Panc1 (cell line): Measurements from ENCODE around the gene TRABD2B. TPM values are rescaled to one million over a fixed set of nuclear protein-coding genes. Genes with fewer than 3 reads are reported as not detected.

ENCODE experiments used
- ATAC-seq: fragments of 200-7000 bp; cut with Tn5 transposase; 2 replicates; pipeline ENCODE4 v1.9.1; 2020; ENCODE audit warnings: mild to moderate bottlenecking, moderate library complexity
- BruUV-seq: library from RNA; stranded (reverse); fragments of 400-500 nt; replicated peaks from 2 replicates; lab custom pipeline; 2021; lab: Mats Ljungman, UMichigan
- CTCF ChIA-PET: fragments of 300-600 bp; sonication (Branson Sonifier 250); formaldehyde crosslinking; loops from one replicate; lab custom pipeline; 2022; ENCODE audit warnings: antibody characterized with exemption; lab: Charles Lee
- POLR2A ChIA-PET: fragments of 300-600 bp; sonication (Branson Sonifier 250); formaldehyde crosslinking; loops from one replicate; lab custom pipeline; 2022; ENCODE audit warnings: antibody characterized with exemption; lab: Charles Lee
- DNase-seq: peaks from one replicate; pipeline ENCODE4 v3.0.0-alpha.2; 2010; ENCODE audit warnings: low read depth, low spot score
- H3K27ac ChIP-seq: 2 replicates; pipeline ENCODE4 v1.5.1; 2011; ENCODE audit warnings: mild to moderate bottlenecking, low read length, inconsistent platforms
- H3K27me3 ChIP-seq: fragments of 200-500 bp; sonication (Bioruptor generic); 2 replicates; pipeline ENCODE4 v1.6.0; 2014; ENCODE audit warnings: low read length, inconsistent platforms; ENCODE audit not compliant: control insufficient read depth, insufficient read depth
- H3K36me3 ChIP-seq: fragments of 200-500 bp; sonication (Bioruptor generic); 2 replicates; pipeline ENCODE4 v1.5.1; 2014; ENCODE audit warnings: inconsistent platforms, mild to moderate bottlenecking, low read length, moderate library complexity; ENCODE audit not compliant: control insufficient read depth, insufficient read depth
- H3K4me1 ChIP-seq: 2 replicates; pipeline ENCODE4 v1.5.1; 2011; ENCODE audit warnings: inconsistent platforms, mild to moderate bottlenecking, low read length, moderate library complexity; ENCODE audit not compliant: control insufficient read depth, insufficient read depth
- H3K4me3 ChIP-seq, 2 experiments: 2 replicates each; pipeline ENCODE4 v1.5.1; 2011 to 2012; ENCODE audit warnings: low read depth in 2 of 2, low read length in 2 of 2, mild to moderate bottlenecking in 2 of 2, inconsistent platforms in 1 of 2, moderate library complexity in 1 of 2
- H3K9me3 ChIP-seq: fragments of 200-500 bp; sonication (Bioruptor generic); 2 replicates; pipeline ENCODE4 v1.5.1; 2014; ENCODE audit warnings: low read depth, mild to moderate bottlenecking, inconsistent platforms, low read length, moderate library complexity; ENCODE audit not compliant: control insufficient read depth, insufficient read depth
- POLR2AphosphoS5 ChIP-seq: IDR thresholded peaks from 2 replicates; pipeline ENCODE4 v1.6.1; 2012; ENCODE audit warnings: mild to moderate bottlenecking, low read depth, low read length, moderate library complexity
- SIN3A ChIP-seq: IDR thresholded peaks from 2 replicates; pipeline ENCODE4 v1.6.1; 2012; ENCODE audit warnings: low read depth, mild to moderate bottlenecking, low read length, moderate library complexity, borderline replicate concordance; ENCODE audit not compliant: insufficient read depth
- TCF7L2 ChIP-seq: IDR thresholded peaks from 2 replicates; pipeline ENCODE4 v1.6.1; 2011; ENCODE audit warnings: mild to moderate bottlenecking, low read depth, low read length, inconsistent platforms
- in situ Hi-C: cut with HindIII; loops from 2 replicates; pipeline ENCODE4 v1.10.0; 2016; ENCODE audit warnings: low sequenced_read_pairs, low pct_unique_long_range_greater_than_20kb
- intact Hi-C: fragments of 100-400 bp; cut with micrococcal nuclease; formaldehyde crosslinking; loops from one replicate; pipeline ENCODE4 v1.10.0; 2022; ENCODE audit not compliant: unreplicated experiment
- total RNA-seq: library from RNA; stranded (reverse); gene quantifications from one replicate; pipeline ENCODE4 v1.2.1, GENCODE V29; 2021; ENCODE audit not compliant: unreplicated experiment
- TF ChIP-seq, protein P1 (sequence below): fragments of 450-650 bp; IDR thresholded peaks from 2 replicates; pipeline ENCODE4 v1.5.1; 2017; ENCODE audit warnings: mild to moderate bottlenecking
- TF ChIP-seq, protein P2 (sequence below), 2 experiments: IDR thresholded peaks; 2 replicates each; pipeline ENCODE4 v1.6.1; 2011 to 2012; ENCODE audit warnings: low read depth in 2 of 2, control low read depth in 1 of 2, low read length in 1 of 2, mild to moderate bottlenecking in 1 of 2, moderate library complexity in 1 of 2; ENCODE audit not compliant: insufficient read depth in 1 of 2

Gene TRABD2B
- total RNA-seq, 1 experiment from 2014 or later = not detected

DNA sequence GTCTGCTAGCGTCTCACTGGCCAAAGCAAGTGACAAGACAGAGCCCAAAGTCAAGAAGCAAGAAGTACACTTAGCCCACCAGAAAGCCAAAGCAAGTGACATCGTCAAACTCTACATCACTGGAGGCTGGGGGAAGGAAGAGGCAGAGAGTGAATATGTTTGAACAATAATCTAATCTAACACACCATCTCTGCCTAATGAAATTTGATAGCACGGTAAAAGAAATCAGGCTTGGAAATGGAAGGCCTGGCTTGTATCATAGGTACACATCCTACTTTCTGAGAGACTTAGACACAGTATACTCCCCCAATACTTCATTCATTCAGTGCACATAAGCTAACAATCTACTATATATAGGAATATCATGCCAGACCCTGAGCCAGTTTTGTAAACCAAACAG lies 26.3 kb downstream of the TRABD2B start:
- in situ Hi-C loops = no loop called here
- Histone ChIP-seq H3K9me3 (no peaks in the 10 kb centered on the region), H3K4me1 (no peaks in the 10 kb centered on the region), H3K27ac (no peak overlapping the region), H3K36me3 (no peaks in the 10 kb centered on the region), H3K4me3 (no peak overlapping the region), H3K27me3 (no peaks in the 10 kb centered on the region)
- no peak for DNase-seq
- intact Hi-C loops = no loop called here
- CTCF ChIA-PET = no interaction called here
- POLR2A ChIA-PET = no interaction called here
- TF ChIP-seq TCF7L2 (no peak), SIN3A (no peak), POLR2AphosphoS5 (no peak)
- TF ChIP-seq, protein P1, sequence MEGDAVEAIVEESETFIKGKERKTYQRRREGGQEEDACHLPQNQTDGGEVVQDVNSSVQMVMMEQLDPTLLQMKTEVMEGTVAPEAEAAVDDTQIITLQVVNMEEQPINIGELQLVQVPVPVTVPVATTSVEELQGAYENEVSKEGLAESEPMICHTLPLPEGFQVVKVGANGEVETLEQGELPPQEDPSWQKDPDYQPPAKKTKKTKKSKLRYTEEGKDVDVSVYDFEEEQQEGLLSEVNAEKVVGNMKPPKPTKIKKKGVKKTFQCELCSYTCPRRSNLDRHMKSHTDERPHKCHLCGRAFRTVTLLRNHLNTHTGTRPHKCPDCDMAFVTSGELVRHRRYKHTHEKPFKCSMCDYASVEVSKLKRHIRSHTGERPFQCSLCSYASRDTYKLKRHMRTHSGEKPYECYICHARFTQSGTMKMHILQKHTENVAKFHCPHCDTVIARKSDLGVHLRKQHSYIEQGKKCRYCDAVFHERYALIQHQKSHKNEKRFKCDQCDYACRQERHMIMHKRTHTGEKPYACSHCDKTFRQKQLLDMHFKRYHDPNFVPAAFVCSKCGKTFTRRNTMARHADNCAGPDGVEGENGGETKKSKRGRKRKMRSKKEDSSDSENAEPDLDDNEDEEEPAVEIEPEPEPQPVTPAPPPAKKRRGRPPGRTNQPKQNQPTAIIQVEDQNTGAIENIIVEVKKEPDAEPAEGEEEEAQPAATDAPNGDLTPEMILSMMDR = no peak
- ATAC-seq = no peak
- no TSS peak for BruUV-seq

DNA sequence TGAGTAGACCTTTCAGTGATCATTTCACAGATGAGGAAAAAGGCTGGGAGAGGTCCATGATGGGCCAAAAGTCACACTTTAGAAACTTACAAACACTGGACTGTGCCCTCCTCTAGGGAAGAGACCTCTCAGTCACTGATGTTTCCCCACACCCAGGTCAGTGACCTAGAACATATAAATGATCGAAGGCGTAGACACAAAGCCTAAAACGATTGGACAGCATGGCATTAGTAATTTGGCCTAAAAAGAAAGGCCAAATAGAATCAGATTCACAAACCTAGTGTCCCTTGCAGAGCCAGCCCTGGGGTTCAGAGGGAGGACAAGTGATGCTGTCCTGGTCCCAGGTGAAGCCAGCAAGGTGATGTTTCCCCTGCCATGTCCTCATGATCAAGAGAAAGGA lies 27.7 kb downstream of the TRABD2B start:
- Histone ChIP-seq H3K36me3 (no peaks in the 10 kb centered on the region), H3K4me3 (no peak overlapping the region), H3K27me3 (no peaks in the 10 kb centered on the region), H3K9me3 (no peaks in the 10 kb centered on the region), H3K4me1 (no peaks in the 10 kb centered on the region), H3K27ac (no peak overlapping the region)
- CTCF ChIA-PET = no interaction called here
- DNase-seq (no peak), ATAC-seq (no peak)
- intact Hi-C loops = no loop called here
- TF ChIP-seq, protein P2, sequence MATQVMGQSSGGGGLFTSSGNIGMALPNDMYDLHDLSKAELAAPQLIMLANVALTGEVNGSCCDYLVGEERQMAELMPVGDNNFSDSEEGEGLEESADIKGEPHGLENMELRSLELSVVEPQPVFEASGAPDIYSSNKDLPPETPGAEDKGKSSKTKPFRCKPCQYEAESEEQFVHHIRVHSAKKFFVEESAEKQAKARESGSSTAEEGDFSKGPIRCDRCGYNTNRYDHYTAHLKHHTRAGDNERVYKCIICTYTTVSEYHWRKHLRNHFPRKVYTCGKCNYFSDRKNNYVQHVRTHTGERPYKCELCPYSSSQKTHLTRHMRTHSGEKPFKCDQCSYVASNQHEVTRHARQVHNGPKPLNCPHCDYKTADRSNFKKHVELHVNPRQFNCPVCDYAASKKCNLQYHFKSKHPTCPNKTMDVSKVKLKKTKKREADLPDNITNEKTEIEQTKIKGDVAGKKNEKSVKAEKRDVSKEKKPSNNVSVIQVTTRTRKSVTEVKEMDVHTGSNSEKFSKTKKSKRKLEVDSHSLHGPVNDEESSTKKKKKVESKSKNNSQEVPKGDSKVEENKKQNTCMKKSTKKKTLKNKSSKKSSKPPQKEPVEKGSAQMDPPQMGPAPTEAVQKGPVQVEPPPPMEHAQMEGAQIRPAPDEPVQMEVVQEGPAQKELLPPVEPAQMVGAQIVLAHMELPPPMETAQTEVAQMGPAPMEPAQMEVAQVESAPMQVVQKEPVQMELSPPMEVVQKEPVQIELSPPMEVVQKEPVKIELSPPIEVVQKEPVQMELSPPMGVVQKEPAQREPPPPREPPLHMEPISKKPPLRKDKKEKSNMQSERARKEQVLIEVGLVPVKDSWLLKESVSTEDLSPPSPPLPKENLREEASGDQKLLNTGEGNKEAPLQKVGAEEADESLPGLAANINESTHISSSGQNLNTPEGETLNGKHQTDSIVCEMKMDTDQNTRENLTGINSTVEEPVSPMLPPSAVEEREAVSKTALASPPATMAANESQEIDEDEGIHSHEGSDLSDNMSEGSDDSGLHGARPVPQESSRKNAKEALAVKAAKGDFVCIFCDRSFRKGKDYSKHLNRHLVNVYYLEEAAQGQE (IDR thresholded peaks at IDR 0.05; ENCODE audit: insufficient read depth in 1 of 2, low read depth in 2 of 2, low read length in 1 of 2) = no peak
- TF ChIP-seq SIN3A (no peak), TCF7L2 (no peak), POLR2AphosphoS5 (no peak)
- TF ChIP-seq, protein P1 = no peak
- in situ Hi-C loops = no loop called here
- BruUV-seq = no TSS peak
- POLR2A ChIA-PET = no interaction called here
